Measurements from ENCODE around the gene KSR2. TPM values are rescaled to one million over a fixed set of nuclear protein-coding genes. Genes with fewer than 3 reads are reported as not detected.

KSR2 gene
- total and polyA plus RNA-seq, 2 of the 13 experiments (the other 11 are each of a cell fraction or from before 2014, with no cell fraction given), result 0.02 TPM; not detected in 1

DNA sequence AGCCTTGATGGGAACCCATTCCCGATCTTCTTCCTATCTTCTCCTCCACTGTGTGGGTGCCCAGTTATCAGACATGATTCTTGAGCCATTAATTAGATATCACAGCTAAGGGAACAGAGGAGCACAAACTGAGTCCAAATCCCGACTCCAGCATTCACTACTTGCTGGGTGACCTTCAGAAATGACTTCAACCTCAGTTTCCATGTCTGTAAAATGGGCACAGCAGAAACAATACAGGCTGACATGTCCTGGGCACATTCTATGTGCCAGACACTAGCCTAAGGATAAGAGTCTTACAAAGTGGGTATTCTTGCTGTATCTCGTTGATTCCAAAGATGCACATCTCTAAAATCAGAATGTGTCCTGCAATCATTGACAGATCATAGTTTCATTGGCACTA lies 478.7 kb downstream of the KSR2 start:
- no peak overlapping the region for H2AFZ ChIP-seq (ENCODE audit: low read length)
- 0% methylated on average over 3 of the region's 3 CpGs for WGBS (ENCODE audit: low lambda C conversion rate)
- H3K36me3 ChIP-seq (replicated peaks in 1 of 2; ENCODE audit: control insufficient read depth in 1 of 2, insufficient read depth in 2 of 2, low read length in 2 of 2), result no peaks in the 10 kb centered on the region
- H3K4me3 ChIP-seq (replicated peaks in 1 of 3; ENCODE audit: insufficient read depth in 1 of 3, low read depth in 2 of 3, low read length in 3 of 3), result no peak overlapping the region
- no TSS peak for BruUV-seq (replicated peaks)
- no peak for FAIRE-seq
- TF ChIP-seq, protein P1, sequence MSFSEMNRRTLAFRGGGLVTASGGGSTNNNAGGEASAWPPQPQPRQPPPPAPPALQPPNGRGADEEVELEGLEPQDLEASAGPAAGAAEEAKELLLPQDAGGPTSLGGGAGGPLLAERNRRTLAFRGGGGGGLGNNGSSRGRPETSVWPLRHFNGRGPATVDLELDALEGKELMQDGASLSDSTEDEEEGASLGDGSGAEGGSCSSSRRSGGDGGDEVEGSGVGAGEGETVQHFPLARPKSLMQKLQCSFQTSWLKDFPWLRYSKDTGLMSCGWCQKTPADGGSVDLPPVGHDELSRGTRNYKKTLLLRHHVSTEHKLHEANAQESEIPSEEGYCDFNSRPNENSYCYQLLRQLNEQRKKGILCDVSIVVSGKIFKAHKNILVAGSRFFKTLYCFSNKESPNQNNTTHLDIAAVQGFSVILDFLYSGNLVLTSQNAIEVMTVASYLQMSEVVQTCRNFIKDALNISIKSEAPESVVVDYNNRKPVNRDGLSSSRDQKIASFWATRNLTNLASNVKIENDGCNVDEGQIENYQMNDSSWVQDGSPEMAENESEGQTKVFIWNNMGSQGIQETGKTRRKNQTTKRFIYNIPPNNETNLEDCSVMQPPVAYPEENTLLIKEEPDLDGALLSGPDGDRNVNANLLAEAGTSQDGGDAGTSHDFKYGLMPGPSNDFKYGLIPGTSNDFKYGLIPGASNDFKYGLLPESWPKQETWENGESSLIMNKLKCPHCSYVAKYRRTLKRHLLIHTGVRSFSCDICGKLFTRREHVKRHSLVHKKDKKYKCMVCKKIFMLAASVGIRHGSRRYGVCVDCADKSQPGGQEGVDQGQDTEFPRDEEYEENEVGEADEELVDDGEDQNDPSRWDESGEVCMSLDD (CRISPR knock-in tag; IDR thresholded peaks at IDR 0.05; ENCODE audit: borderline replicate concordance), result no peak
- TF ChIP-seq ZNF629 (CRISPR knock-in tag; conservative IDR thresholded peaks at IDR 0.05) (peak; percentile 59; the same call in 1 of the 2 replicates), NR3C1 (CRISPR knock-in tag; IDR thresholded peaks at IDR 0.05) (no peak), ZNF451 (CRISPR knock-in tag; IDR thresholded peaks at IDR 0.05) (no peak), HIVEP1 (CRISPR knock-in tag; IDR thresholded peaks at IDR 0.05) (no peak), ZNF616 (CRISPR knock-in tag; IDR thresholded peaks at IDR 0.05; ENCODE audit: low read depth) (no peak), ZNF329 (CRISPR knock-in tag; IDR thresholded peaks at IDR 0.05; ENCODE audit: low read depth) (no peak)
- no peak for DNase-seq (ENCODE audit: low spot score)
- ATAC-seq, result no peak
- intact Hi-C loops (cut with micrococcal nuclease; ENCODE audit: unreplicated experiment), result no loop called here
- H4K20me1 ChIP-seq (ENCODE audit: insufficient read depth, low read length), result no peaks in the 10 kb centered on the region
- H3K27ac ChIP-seq (ENCODE audit: extremely low read length, insufficient read depth, low read length), result no peak overlapping the region
- ChIA-PET POLR2A (no interaction called here), CTCF (ENCODE audit: low intra/inter-chr PET ratio, low total read pairs) (no interaction called here)
- H3K9ac ChIP-seq (ENCODE audit: insufficient read depth, low read depth, low read length), result no peak overlapping the region
- H3K4me2 ChIP-seq (ENCODE audit: low read depth, low read length), result no peak overlapping the region
- no peaks in the 10 kb centered on the region for H3K27me3 ChIP-seq (ENCODE audit: control insufficient read depth in 1 of 2, insufficient read depth in 2 of 2, low read length in 2 of 2)
- H3K9me3 ChIP-seq (ENCODE audit: low read length), result no peaks in the 10 kb centered on the region
- no peaks in the 10 kb centered on the region for H3K4me1 ChIP-seq (ENCODE audit: insufficient read depth, low read length)
- H3K79me2 ChIP-seq (ENCODE audit: insufficient read depth, low read length), result no peaks in the 10 kb centered on the region
- in situ Hi-C loops (cut with HindIII; ENCODE audit: extremely low pct_ligation_motif_present, low pct_unique_long_range_greater_than_20kb), result no loop called here

DNA sequence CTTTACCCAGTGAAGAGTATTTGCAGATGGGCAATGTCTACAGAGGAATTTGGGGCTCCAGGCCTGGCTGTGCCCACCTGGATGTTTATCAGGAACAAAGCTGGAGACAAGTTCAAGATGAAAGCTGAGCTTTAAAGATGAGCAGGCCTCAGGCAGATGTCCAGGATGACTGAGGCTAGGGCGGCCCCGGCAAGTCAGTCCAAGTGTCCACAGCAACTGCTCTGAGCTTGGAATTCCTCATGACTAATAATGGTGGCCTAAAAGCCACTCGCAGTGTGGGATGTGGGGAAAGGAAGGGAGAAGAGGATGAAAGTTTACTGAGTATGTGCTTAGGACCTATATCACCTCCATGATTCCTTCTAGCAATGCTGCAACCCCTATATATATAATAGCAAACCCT lies 479.1 kb downstream of the KSR2 start:
- in situ Hi-C loops (cut with HindIII; ENCODE audit: extremely low pct_ligation_motif_present, low pct_unique_long_range_greater_than_20kb) (no loop called here), intact Hi-C loops (cut with micrococcal nuclease; ENCODE audit: unreplicated experiment) (no loop called here)
- H3K9ac ChIP-seq (ENCODE audit: insufficient read depth, low read depth, low read length), result no peak overlapping the region
- WGBS (ENCODE audit: low lambda C conversion rate), result 0% methylated on average over 1 of the region's 3 CpGs
- no peak overlapping the region for H3K4me2 ChIP-seq (ENCODE audit: low read depth, low read length)
- no peaks in the 10 kb centered on the region for H3K4me1 ChIP-seq (ENCODE audit: insufficient read depth, low read length)
- H3K27me3 ChIP-seq (ENCODE audit: control insufficient read depth in 1 of 2, insufficient read depth in 2 of 2, low read length in 2 of 2), result no peaks in the 10 kb centered on the region
- H3K36me3 ChIP-seq (replicated peaks in 1 of 2; ENCODE audit: control insufficient read depth in 1 of 2, insufficient read depth in 2 of 2, low read length in 2 of 2), result no peaks in the 10 kb centered on the region
- ATAC-seq (no peak), FAIRE-seq (no peak), DNase-seq (ENCODE audit: low spot score) (no peak)
- no peaks in the 10 kb centered on the region for H3K79me2 ChIP-seq (ENCODE audit: insufficient read depth, low read length)
- ChIA-PET CTCF (ENCODE audit: low intra/inter-chr PET ratio, low total read pairs) (no interaction called here), POLR2A (no interaction called here)
- no peaks in the 10 kb centered on the region for H3K9me3 ChIP-seq (ENCODE audit: low read length)
- H3K27ac ChIP-seq (ENCODE audit: extremely low read length, insufficient read depth, low read length), result no peak overlapping the region
- H2AFZ ChIP-seq (ENCODE audit: low read length), result no peak overlapping the region
- H3K4me3 ChIP-seq (replicated peaks in 1 of 3; ENCODE audit: insufficient read depth in 1 of 3, low read depth in 2 of 3, low read length in 3 of 3), result no peak overlapping the region
- no peaks in the 10 kb centered on the region for H4K20me1 ChIP-seq (ENCODE audit: insufficient read depth, low read length)
- no TSS peak for BruUV-seq (replicated peaks)
- TF ChIP-seq TGIF2 (CRISPR knock-in tag; IDR thresholded peaks at IDR 0.05), result no peak
- no peak for TF ChIP-seq ZNF337 (CRISPR knock-in tag; IDR thresholded peaks at IDR 0.05; ENCODE audit: borderline replicate concordance, low read depth)
- TF ChIP-seq, protein P2, sequence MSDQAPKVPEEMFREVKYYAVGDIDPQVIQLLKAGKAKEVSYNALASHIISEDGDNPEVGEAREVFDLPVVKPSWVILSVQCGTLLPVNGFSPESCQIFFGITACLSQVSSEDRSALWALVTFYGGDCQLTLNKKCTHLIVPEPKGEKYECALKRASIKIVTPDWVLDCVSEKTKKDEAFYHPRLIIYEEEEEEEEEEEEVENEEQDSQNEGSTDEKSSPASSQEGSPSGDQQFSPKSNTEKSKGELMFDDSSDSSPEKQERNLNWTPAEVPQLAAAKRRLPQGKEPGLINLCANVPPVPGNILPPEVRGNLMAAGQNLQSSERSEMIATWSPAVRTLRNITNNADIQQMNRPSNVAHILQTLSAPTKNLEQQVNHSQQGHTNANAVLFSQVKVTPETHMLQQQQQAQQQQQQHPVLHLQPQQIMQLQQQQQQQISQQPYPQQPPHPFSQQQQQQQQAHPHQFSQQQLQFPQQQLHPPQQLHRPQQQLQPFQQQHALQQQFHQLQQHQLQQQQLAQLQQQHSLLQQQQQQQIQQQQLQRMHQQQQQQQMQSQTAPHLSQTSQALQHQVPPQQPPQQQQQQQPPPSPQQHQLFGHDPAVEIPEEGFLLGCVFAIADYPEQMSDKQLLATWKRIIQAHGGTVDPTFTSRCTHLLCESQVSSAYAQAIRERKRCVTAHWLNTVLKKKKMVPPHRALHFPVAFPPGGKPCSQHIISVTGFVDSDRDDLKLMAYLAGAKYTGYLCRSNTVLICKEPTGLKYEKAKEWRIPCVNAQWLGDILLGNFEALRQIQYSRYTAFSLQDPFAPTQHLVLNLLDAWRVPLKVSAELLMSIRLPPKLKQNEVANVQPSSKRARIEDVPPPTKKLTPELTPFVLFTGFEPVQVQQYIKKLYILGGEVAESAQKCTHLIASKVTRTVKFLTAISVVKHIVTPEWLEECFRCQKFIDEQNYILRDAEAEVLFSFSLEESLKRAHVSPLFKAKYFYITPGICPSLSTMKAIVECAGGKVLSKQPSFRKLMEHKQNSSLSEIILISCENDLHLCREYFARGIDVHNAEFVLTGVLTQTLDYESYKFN (CRISPR knock-in tag; conservative IDR thresholded peaks at IDR 0.05), result no peak
- TF ChIP-seq, protein P3, sequence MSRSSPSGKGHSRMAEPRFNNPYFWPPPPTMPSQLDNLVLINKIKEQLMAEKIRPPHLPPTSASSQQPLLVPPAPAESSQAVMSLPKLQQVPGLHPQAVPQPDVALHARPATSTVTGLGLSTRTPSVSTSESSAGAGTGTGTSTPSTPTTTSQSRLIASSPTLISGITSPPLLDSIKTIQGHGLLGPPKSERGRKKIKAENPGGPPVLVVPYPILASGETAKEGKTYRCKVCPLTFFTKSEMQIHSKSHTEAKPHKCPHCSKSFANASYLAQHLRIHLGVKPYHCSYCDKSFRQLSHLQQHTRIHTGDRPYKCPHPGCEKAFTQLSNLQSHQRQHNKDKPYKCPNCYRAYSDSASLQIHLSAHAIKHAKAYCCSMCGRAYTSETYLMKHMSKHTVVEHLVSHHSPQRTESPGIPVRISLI (CRISPR knock-in tag; IDR thresholded peaks at IDR 0.05; ENCODE audit: borderline replicate concordance), result no peak
- TF ChIP-seq ZIK1 (CRISPR knock-in tag; IDR thresholded peaks at IDR 0.05; ENCODE audit: borderline replicate concordance, low read depth), result no peak

Measured in HepG2 (cell line).